Activated effector memory CD4-positive, alpha-beta T cell treated with Interleukin-2 at 50 U/mL for 16 hours (primary cell): ENCODE results near the gene C5AR2.
"Not testable (repeated sequence)": the region's sequence is repeated elsewhere in the genome, so short reads cannot be mapped to it uniquely, and the experiment has no call there.

Source experiments
- DNase-seq: peaks from one replicate; pipeline ENCODE4 v3.0.0-alpha.2; 2020

C5AR2 gene

DNA sequence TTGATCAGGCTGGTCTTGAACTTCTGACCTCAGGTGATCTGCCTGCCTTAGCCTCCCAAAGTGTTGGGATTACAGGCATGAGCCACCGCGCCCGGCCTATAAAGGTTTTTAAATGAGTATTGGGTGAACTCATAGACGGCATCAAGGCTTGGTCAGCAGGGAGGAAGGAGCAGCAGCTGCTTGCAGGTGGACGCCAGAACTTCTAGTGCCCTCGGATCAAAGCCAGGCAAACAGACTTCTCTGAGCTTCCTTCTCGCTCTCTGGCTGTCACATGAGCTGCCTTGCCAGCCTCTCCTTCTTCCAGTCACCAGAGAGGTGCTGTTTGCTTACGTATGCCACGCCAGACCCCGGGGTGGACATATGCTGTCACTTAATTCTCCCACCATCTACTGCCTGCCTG is 33.5 kb downstream of the C5AR2 start:
- not testable (repeated sequence) for DNase-seq

DNA sequence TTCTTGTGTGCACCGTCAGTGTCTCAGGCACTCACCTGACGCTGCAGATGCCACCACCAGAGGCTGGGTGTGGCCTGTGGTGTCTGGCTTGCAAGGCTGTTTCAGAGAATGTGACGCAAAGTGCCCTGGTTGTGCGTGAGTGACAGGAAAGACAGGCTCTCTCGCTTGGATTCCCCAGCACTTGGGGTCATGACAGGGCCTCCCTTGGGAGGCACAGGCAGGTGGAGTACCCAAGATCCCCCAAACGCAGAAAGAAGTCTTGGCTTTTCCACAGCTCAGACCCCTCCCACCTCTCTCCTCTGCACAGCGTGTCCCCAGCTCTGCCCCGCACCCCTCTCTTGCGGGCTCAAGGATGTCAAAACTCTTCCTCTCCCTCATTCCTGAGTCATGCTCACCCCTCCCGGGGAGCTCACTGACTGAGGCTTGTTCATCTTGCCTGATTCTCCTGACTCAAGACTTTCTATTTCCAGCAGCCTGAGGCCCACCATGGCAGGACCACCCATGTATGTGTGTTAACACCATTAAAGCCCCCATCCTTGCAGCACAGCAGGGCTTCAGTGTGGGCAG is 38.2 kb downstream of the C5AR2 start:
- DNase-seq = no peak

DNA sequence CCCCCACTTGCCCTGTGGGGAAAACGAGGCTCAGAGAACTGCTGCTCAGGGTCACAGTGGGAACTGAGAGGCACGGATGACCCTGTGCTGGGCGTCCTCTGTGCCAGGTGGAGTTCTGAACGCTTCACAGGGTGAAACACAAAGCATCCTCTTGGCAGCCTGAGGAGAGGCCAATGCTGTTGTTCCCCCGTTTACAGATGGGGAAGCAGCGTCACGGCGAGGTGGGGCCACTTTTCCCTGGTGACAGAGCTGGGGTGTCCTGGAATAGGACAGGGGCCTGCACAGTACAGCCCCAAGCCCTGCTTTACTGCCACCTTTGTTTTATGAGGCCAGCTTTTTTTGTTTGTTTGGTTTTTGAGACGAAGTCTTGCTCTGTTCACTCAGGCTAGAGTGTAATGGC is 39.3 kb downstream of the C5AR2 start:
- DNase-seq = no peak

DNA sequence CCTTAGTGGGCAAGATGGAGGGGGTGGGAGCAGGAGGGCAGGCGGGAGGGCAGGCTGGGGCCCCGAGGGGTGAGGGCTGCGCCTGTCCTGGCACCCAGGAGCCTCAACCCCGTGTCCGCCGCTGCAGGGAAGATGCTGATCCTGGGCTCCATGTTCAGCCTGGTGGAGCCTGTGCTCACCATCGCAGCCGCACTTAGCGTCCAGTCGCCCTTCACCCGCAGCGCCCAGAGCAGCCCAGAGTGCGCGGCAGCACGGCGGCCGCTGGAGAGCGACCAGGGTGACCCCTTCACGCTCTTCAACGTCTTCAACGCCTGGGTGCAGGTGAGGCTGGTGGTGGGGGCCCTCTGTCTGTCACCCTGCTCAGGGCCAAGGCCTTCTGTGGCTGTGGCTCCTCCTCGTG is 40.6 kb downstream of the C5AR2 start:
- DNase-seq = no peak

DNA sequence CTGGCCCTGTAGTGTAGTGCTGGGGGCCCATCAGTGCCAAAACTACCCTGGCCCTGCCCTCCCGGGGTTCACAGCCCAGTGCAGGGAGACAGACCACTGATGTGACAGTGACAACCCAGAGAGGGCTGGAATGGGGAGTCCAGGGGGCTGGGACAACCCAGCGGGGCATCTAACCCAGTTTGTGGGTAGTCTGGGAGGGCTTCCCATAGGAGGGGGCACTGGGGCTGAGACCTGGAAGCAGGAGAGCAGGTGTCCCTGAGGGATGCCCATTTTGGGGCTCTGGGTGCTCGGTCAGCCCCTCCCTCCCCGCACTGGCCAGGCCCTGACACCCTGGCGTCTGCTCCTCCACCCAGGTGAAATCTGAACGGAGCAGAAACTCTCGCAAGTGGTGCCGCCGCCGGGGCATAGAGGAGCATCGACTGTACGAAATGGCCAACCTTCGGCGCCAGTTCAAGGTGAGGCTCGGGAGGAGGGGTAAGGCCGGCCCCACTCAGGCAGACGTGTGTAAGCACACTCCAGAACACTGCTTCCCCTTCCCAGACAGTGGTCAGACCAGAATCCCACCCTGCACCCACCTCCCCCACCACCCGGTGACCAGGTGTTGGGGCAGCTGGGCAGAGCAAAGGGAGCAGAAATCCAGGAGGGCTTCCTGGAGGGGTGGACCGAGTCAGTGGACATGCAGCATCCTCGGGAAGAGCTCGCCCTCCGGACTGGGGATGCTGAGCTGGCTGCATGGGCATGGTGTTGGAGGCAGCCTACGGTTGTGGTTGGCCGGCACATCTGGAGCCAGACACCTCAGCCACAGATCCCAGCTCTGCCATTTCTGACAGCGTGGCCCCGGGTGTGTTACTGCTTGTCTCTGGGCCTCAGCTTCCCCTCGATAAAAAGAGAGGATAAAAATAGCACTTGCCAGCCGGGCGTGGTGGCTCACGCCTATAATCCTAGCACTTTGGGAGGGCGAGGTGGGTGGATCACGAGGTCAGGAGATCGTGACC is 41.6 kb downstream of the C5AR2 start:
- DNase-seq = no peak

DNA sequence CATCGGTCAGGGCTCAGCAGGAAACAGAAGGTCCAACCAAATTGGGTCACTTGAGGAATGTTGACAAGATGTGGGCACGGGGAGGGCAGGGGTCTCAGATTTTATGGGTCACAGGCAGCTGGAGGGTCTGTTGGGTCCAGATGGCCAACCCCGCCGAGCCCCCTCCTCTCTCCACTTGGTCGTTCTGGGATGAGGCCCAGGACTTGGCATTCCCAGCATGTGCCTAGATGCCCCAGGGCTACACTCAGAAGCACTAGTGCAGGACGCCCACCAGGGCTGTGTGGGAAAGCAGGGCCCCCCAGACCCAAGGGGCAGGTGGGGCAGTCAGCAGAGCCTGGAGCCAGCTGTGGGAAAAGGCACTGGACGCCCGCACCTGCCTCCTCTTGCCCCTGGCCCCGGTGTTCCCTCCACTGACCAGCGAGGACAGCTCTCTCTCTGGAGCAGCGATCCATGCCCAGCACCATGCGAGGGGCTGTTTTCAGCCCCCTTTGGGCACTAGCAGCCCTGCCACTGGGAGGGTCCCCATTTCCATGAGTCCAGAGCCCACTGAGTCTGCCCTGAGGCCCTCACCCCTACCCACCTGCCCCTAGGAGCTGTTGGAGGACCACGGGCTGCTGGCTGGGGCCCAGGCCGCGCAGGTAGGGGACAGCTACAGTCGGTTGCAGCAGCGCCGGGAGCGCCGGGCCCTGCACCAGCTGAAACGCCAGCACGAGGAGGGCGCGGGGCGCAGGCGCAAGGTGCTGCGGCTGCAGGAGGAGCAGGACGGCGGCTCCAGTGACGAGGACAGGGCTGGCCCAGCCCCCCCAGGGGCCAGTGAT is 43.1 kb downstream of the C5AR2 start:
- DNase-seq = no peak

DNA sequence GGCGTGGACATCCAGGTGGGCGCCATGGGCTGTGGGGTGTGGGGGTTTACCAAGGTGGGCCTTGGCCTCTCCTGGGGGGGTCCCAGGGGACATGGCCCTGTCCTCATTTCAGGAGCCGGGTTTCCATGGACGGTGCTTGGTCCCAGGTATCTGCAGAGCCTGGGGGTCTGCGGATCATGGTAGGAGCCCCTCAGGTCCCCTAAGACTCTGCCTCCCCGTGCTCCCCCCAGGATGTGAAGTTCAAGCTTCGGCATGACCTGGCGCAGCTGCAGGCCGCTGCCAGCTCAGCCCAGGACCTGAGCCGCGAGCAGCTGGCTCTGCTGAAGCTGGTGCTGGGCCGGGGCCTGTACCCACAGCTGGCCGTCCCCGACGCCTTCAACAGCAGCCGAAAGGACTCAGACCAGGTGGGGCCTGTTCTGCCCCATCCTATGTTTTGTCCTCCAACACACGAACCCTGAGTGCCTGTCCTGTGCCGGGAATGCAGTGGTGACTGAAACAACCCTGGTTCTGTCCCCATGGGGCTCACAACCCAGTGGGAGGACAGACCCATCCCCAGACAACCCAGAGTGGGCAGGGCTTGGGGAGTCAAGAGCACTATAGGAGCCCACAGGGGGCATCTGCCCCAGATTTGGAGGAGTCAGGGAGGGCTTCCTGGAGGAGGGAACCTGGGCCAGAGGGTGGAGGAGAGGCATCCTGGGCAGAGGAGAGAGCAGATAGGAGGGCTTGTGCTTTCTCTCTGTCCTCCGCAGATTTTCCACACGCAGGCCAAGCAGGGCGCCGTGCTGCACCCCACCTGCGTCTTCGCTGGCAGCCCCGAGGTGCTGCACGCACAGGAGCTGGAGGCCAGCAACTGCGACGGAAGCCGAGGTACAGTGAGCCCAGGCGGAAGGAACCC is 44.0 kb downstream of the C5AR2 start:
- no peak for DNase-seq

DNA sequence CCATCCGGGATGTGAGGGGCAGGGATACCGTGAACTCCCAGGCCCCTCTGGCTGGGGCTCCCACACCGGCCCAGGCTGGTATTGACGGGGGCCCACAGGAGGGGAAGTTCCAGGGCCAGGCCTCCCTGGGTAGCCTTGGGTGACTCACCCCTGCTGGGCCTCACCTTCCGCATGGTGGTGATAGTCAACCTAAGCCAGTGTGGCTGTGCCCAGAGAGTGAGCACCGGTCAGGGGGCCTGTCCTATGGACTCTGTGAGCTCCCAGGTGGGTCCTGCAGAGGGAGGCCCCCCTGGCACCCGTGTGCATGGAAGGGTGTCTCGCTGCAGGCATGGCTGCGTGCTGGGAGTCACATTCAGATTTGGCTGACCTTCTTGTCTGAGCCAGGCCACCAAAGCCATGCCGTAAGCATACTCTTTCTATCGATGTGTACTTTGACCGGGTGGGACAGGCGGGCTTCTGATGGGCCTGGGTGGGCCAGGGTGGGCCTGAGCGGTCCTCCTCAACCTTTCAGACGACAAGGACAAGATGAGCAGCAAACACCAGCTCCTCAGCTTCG is 44.7 kb downstream of the C5AR2 start:
- DNase-seq = no peak

DNA sequence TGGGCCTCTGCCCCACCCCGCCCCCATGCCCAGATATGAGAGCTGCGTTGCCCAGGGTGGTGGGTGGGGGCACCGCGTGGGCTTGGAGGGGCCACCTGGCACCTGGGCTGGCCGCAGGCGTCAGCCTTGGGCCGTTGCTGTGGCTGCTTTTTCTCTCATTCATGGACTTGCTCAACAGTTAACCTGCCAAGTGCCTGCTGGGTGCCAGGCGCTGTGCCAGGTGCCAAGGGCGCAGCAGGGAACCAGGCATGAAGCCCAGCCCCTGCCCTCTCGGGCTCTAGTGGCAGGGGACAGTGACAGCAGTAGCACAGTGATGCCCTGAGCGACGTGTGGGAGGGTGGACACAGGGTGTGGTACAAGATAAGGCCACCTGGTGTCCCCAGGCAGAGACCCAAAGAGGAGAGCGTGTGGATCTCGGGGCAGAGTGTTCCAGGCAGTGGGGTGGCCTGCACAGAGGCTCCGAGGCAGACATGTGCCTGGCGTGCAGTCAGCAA is 45.3 kb downstream of the C5AR2 start:
- DNase-seq = no peak

DNA sequence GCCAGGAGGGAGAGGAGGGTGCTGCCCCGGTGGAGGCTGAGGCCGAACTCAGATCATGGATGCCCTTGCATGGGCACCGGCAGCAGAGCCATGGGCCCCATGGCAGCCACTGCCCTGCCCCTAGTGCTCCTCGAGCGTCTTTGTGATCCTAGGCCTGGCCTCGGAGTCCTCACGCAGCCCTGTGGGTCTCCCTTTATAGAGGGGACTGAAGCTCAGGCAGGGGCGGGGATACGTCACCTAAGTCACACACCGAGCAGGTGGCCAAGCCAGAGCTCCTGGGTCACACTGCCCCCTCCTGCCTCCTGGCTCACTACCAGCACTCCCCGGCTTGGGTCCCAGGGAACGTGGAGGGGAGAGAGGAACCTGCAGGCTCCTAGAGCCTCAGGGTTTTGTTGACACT is 45.8 kb downstream of the C5AR2 start:
- no peak for DNase-seq

DNA sequence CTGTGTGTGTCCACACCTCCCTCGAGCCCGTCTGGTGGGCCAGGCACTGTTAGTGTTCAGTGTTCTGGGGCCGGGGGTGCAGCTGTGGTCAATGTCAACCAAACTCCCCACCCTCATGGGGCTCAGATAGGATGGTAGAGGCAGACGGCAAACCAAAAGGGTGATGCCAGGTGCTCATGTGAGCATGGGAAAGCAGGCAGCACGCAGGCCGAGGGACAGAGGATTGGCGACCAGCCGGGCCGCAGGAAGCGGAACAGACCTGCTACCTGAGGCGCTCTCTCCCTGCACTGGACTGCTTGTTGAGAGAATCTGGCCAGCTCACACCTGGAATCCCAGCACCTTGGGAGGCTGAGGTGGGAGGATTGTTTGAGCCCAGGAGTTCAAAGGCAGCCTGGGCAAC is 46.3 kb downstream of the C5AR2 start:
- no peak for DNase-seq

DNA sequence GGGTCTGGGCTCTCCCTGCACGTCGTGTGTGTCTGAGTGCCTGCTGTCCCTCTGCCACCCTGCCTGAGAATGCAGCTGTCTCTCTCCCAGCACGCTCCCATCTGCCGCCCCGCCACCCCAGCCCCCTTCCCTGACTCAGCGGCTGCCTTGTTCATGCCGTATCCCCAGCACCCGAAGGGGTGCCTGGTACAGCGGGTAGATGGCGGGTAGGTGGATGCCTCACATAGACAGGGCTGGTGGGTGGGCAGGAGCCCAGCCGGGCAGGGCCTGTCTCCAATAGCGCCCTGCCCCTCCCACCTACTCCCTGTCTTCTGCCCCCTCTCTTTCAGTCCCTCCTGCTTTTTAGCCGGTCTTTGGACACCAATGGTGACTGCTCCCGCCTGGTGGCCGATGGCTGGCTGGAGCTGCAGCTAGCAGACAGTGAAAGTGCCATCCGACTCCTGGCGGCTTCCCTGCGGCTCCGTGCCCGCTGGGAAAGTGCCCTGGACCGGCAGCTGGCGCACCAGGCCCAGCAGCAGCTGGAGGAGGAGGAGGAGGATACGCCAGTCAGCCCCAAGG is 47.5 kb downstream of the C5AR2 start:
- no peak for DNase-seq

DNA sequence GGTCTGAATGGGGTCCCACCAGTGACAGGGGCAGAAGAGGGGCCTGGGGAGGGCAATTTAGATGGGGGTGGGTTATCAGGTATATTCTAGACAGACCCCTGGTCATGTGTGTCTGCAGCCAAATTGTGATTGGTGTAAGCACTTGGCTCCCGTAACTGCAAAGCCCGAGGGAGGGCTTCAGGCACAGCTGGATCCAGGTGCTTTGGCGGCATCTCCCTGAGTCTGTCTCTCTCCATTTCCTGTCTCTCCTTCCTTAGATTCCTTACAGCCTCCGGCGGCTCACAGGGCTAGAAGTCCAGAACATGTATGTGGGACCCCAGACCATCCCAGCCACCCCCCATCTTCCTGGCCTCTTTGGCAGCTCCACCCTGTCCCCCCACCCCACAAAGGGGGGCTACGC is 48.6 kb downstream of the C5AR2 start:
- DNase-seq = no peak

DNA sequence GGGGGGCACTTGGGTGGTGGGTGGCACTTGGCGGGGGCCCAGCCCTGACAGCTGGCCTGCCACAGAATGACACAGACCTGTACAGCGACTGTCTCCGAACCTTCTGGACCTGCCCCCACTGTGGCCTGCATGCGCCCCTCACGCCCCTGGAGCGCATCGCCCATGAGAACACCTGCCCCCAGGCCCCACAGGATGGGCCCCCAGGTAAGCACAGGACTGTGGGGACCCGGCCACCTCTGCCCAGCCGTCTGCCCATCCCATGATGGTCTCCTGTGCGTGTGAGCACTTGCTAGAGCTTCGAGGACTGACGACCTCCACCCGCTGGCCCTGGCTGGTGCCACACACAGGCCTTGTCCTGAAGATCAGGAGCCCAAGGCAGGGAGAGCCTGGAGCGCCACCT is 49.1 kb downstream of the C5AR2 start:
- DNase-seq = no peak

DNA sequence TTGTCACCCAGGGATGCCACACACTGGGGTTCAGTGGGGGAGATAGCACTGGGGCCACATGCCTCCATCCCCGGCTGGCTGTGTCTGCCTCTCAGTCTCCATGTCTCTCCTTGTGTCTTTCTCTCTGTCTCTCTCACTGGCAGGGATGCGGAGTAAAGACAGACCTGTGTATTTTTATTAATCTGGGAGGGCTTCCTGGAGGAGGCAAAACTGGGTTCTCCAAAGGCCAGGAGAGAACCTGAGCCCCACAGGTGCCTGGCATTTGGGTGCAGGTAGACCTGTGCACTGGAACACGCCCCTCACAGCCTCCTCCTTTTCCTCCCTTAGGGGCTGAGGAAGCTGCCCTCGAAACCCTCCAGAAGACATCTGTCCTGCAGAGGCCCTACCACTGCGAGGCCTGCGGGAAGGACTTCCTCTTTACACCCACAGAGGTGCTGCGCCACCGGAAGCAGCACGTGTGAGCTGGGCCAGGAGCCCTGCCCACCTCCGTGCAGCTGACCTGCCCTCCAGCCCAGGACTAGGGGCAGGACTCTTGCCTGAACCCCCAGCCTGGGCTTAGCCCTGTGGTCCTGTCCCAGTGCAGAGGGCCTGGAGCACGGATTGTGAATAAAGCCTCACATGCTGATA is 49.8 kb downstream of the C5AR2 start:
- DNase-seq = peak; percentile 2

DNA sequence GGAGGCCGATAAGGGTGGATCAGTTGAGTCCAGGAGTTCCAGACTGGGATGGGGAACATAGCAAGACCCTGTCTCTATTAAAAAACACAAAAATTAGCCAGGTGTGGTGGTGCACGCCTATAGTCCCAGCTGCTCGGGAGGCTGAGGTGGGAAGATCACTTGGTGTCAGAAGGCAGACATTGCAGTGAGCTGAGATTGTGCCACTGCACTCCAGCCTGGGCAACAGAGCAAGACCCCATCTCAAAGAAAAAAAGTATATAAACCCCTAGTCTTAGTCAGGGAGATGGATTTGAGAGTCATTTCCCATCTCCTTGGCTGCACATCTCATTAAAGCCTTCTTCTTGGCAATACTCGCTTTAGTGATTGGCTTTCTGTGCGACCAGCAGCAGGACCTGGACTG is 51.9 kb downstream of the C5AR2 start:
- DNase-seq = not testable (repeated sequence)

DNA sequence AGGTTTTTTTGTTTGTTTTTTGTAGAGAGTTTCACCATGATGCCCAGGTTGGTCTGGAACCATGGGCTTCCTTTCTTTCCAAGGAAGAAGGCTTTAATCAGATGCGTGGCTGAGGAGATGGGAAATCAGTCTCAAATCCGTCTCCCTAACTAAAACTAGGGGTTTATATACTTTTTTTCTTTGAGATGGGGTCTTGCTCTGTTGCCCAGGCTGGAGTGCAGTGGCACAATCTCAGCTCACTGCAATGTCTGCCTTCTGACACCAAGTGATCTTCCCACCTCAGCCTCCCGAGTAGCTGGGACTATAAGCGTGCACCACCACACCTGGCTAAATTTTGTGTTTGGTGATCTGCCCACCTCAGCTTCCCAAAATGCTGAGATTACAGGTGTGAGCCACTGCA is 52.6 kb downstream of the C5AR2 start:
- not testable (repeated sequence) for DNase-seq

DNA sequence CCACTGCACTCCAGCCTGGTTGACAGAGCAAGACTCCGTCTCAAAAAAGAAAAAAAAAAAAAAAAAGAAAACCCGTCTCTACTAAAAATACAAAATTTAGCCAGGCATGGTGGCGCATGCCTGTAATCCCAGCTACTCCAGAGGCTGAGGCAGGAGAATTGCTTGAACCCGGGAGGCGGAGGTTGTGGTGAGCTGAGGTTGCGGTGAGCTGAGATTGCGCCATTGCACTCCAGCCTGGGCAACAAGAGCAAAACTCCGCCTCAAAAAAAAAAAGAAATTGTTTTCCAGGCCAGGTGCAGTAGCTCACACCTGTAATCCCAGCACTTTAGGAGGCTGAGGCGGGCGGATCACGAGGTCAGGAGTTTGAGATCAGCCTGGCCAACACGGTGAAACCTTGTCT is 54.6 kb downstream of the C5AR2 start:
- not testable (repeated sequence) for DNase-seq

DNA sequence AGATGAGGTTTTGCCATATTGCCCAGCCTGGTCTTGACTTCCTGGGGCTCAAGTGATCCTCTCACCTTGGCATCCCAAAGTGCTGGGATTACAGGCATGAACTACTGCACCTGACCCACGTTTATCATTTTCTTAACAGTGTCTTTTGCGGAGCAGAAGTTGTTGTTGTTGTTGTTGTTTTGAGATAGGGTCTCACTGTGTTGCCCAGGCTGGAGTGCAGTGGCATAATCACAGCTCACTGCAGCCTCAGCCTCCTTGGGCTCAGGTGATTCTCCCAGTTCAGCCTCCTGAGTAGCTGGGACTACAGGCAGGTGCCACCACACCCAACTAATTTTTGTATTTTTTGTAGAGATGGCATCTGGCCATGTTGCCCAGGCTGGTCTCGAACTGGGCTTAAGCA is 55.6 kb downstream of the C5AR2 start:
- not testable (repeated sequence) for DNase-seq

DNA sequence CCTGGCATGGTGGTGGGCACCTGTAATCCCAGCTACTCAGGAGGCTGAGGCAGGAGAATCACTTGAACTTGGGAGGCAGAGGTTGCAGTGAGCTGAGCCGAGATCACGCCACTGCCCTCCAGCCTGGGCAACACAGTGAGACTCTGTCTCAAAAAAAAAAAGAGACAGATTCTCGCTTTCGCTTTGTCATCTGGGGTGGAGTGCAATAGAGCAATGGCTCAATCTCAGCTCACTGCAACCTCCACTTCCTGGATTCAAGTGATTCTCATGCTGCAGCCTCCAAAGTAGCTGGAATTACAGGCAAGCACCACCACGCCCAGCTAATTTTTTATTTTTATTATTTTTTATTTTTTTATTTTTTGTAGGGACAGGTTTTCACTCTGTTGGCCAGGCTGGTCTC is 56.7 kb downstream of the C5AR2 start:
- not testable (repeated sequence) for DNase-seq

DNA sequence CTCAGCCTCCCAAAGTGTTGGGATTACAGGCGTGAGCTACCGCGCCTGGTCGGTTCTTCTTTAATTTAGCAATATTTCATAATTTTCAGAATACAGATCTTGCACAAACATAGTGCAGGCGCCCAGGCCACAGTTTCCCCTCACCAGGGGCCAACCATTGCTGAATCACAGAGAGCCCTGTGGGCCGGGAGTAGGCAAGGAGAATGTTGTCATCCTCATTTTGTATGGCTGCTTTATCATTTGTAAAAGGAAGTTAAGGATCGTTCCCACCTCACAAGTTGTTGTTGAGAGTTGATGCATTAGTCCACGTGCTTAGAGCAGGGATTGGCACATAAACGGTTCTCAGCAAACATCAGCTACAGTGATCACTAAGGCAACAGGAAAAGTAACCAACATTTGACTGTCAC is 57.2 kb downstream of the C5AR2 start:
- DNase-seq = no peak
